Osteoblast (primary cell): ENCODE data around the gene BCOR. TPM values are rescaled to one million over a fixed set of nuclear protein-coding genes. Genes with fewer than 3 reads are reported as not detected.

Experiments used
- DNase-seq: peaks from one replicate; pipeline ENCODE4 v3.0.0; 2011; ENCODE audit warnings: low spot score, mixed read lengths; ENCODE audit not compliant: insufficient read length; ENCODE audit errors: missing footprints
- H2AFZ ChIP-seq: 2 replicates; pipeline ENCODE4 v1.6.0; 2011; ENCODE audit warnings: mild to moderate bottlenecking, low read length
- H3K27ac ChIP-seq: 2 replicates; pipeline ENCODE4 v1.5.1; 2011; ENCODE audit warnings: mild to moderate bottlenecking, low read depth, low read length, moderate library complexity
- H3K27me3 ChIP-seq: 2 replicates; pipeline ENCODE4 v1.6.0; 2012; ENCODE audit warnings: mild to moderate bottlenecking, control low read depth, inconsistent platforms, low read length, moderate library complexity; ENCODE audit not compliant: insufficient read depth
- H3K36me3 ChIP-seq: 2 replicates; pipeline ENCODE4 v1.5.1; 2011; ENCODE audit warnings: mild to moderate bottlenecking, low read length, control low read depth, moderate library complexity; ENCODE audit not compliant: insufficient read depth
- H3K4me1 ChIP-seq: 2 replicates; pipeline ENCODE4 v1.5.1; 2011; ENCODE audit warnings: mild to moderate bottlenecking, low read length, control low read depth, moderate library complexity; ENCODE audit not compliant: insufficient read depth
- H3K4me2 ChIP-seq: 2 replicates; pipeline ENCODE4 v1.6.0; 2011; ENCODE audit warnings: mild to moderate bottlenecking, low read length; ENCODE audit not compliant: insufficient read depth
- H3K4me3 ChIP-seq: fragments of 200-600 bp; sonication (generic); 3 replicates; pipeline ENCODE4 v1.5.1; 2012; ENCODE audit warnings: mild to moderate bottlenecking, low read length, inconsistent platforms; ENCODE audit not compliant: insufficient read depth
- H3K79me2 ChIP-seq: 2 replicates; pipeline ENCODE4 v1.6.0; 2012; ENCODE audit warnings: mild to moderate bottlenecking, low read length, control low read depth, inconsistent platforms; ENCODE audit not compliant: insufficient read depth
- H3K9me3 ChIP-seq: 2 replicates; pipeline ENCODE4 v1.5.1; 2011; ENCODE audit warnings: low read depth, low read length, control low read depth
- H4K20me1 ChIP-seq: 2 replicates; pipeline ENCODE4 v1.6.0; 2012; ENCODE audit warnings: mild to moderate bottlenecking, low read length, control low read depth; ENCODE audit not compliant: insufficient read depth
- total RNA-seq: library from RNA; depleted of rRNA; stranded (reverse); fragments of >200 nt; gene quantifications from 2 replicates; pipeline ENCODE4 v1.2.3, GENCODE V29; 2012
- TF ChIP-seq, protein P1 (sequence below): IDR thresholded peaks from 2 replicates; pipeline ENCODE4 v1.5.1; 2011; ENCODE audit warnings: mild to moderate bottlenecking, low read depth, low read length, moderate library complexity; ENCODE audit errors: extremely low read depth

Gene BCOR
- total RNA-seq, 1 donor: 14.8 TPM

DNA sequence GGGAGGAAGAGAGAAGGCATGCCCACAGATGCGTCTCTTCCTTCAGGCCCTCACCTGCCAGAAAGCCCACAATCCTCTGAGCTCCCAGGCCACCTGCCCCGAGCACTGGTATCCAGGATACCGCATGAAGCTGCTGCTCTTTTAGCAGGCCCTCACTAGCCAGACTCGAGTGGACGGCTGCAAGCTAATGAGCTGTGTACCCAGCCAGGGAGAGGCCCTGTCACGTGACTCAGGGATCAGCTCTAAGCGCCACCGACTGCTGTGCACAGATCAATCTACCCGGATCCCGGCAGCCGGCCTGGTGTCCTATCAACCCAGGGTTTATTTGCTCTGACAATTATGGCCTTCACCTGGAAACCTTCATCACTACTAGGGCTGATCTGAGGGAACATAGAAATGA, 39.0 kb downstream of the BCOR start:
- Histone ChIP-seq H3K4me2 (no peak overlapping the region), H4K20me1 (peaks cover 12% of the 10 kb centered on the region), H3K79me2 (no peaks in the 10 kb centered on the region), H3K9me3 (no peaks in the 10 kb centered on the region), H3K27me3 (no peaks in the 10 kb centered on the region), H3K4me1 (peaks cover 7% of the 10 kb centered on the region), H2AFZ (no peak overlapping the region), H3K4me3 (no peak overlapping the region), H3K27ac (no peak overlapping the region), H3K36me3 (peaks cover 23% of the 10 kb centered on the region)
- DNase-seq: no peak
- TF ChIP-seq, protein P1, sequence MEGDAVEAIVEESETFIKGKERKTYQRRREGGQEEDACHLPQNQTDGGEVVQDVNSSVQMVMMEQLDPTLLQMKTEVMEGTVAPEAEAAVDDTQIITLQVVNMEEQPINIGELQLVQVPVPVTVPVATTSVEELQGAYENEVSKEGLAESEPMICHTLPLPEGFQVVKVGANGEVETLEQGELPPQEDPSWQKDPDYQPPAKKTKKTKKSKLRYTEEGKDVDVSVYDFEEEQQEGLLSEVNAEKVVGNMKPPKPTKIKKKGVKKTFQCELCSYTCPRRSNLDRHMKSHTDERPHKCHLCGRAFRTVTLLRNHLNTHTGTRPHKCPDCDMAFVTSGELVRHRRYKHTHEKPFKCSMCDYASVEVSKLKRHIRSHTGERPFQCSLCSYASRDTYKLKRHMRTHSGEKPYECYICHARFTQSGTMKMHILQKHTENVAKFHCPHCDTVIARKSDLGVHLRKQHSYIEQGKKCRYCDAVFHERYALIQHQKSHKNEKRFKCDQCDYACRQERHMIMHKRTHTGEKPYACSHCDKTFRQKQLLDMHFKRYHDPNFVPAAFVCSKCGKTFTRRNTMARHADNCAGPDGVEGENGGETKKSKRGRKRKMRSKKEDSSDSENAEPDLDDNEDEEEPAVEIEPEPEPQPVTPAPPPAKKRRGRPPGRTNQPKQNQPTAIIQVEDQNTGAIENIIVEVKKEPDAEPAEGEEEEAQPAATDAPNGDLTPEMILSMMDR: no peak

GRCh38 chrX:40057405-40057804, 40.4 kb downstream of the BCOR start:
- Histone ChIP-seq H3K36me3 (peaks cover 34% of the 10 kb centered on the region), H3K79me2 (no peaks in the 10 kb centered on the region), H3K4me2 (no peak overlapping the region), H3K27ac (no peak overlapping the region), H3K4me3 (no peak overlapping the region), H3K9me3 (peaks cover 3% of the 10 kb centered on the region), H2AFZ (no peak overlapping the region), H3K27me3 (no peaks in the 10 kb centered on the region), H3K4me1 (peaks cover 7% of the 10 kb centered on the region), H4K20me1 (peaks cover 9% of the 10 kb centered on the region)
- DNase-seq: no peak
- TF ChIP-seq, protein P1: peak; percentile 29

GRCh38 chrX:40056420-40056819, 41.3 kb downstream of the BCOR start:
- no peak overlapping the region for H3K4me2 ChIP-seq
- H3K9me3 ChIP-seq: peaks cover 3% of the 10 kb centered on the region
- no peak overlapping the region for H3K27ac ChIP-seq
- no peak overlapping the region for H3K4me3 ChIP-seq
- H3K36me3 ChIP-seq: peaks cover 36% of the 10 kb centered on the region
- TF ChIP-seq, protein P1: no peak
- H3K79me2 ChIP-seq: no peaks in the 10 kb centered on the region
- H4K20me1 ChIP-seq: peaks cover 9% of the 10 kb centered on the region
- DNase-seq: peak; percentile 77
- peaks cover 7% of the 10 kb centered on the region for H3K4me1 ChIP-seq
- no peaks in the 10 kb centered on the region for H3K27me3 ChIP-seq
- no peak overlapping the region for H2AFZ ChIP-seq

- Histone ChIP-seq H3K36me3 (peaks cover 43% of the 10 kb centered on the region), H3K27me3 (no peaks in the 10 kb centered on the region), H3K79me2 (no peaks in the 10 kb centered on the region), H3K9me3 (peaks cover 8% of the 10 kb centered on the region), H3K4me2 (no peak overlapping the region), H4K20me1 (peaks cover 9% of the 10 kb centered on the region), H3K4me3 (no peak overlapping the region), H2AFZ (no peak overlapping the region), H3K4me1 (peaks cover 7% of the 10 kb centered on the region), H3K27ac (no peak overlapping the region)
- no peak for DNase-seq
- TF ChIP-seq, protein P1: no peak
These were observed 42.3 kb downstream of the BCOR start for GRCh38 chrX:40055495-40055894.
